Measurements from ENCODE around the gene PLAGL2.

- no peak for TF ChIP-seq CTCF (IDR thresholded peaks at IDR 0.05; ENCODE audit: low read depth, low read length, poor library complexity, severe bottlenecking)
- no peak for TF ChIP-seq EZH2phosphoT487 (IDR thresholded peaks at IDR 0.05; ENCODE audit: borderline replicate concordance, low read length)
Measured at GRCh38 chr20:32158943-32159660, 48.4 kb downstream of the PLAGL2 start.

All from DOHH2 (cell line).